ENCODE measurements around the gene PLXNA1.

PLXNA1 gene

GRCh38 chr3:126954141-126954842, 28.6 kb upstream of the PLXNA1 start:
- no peak for DNase-seq

GRCh38 chr3:126955004-126955790, 27.7 kb upstream of the PLXNA1 start:
- DNase-seq = no peak

DNA sequence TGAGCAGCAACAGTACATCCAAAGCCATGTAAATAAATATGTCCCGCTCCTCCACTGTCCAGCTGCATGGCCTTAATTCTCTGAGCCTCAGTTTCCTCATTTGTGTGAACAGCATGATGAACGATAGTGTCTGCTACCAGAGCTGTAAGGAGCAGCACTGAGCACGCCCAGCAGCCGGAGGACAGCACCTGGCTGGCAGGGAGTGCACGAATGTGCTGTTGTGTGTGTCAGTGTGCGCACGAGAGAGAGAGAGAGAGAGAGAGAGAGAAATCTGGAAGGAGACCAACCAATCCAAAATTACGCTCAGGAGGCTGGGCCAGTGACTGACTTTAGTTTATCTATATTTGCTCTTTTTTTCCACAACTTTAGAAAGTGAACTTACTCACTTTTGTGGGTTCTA, 26.6 kb upstream of the PLXNA1 start:
- DNase-seq = no peak

DNA sequence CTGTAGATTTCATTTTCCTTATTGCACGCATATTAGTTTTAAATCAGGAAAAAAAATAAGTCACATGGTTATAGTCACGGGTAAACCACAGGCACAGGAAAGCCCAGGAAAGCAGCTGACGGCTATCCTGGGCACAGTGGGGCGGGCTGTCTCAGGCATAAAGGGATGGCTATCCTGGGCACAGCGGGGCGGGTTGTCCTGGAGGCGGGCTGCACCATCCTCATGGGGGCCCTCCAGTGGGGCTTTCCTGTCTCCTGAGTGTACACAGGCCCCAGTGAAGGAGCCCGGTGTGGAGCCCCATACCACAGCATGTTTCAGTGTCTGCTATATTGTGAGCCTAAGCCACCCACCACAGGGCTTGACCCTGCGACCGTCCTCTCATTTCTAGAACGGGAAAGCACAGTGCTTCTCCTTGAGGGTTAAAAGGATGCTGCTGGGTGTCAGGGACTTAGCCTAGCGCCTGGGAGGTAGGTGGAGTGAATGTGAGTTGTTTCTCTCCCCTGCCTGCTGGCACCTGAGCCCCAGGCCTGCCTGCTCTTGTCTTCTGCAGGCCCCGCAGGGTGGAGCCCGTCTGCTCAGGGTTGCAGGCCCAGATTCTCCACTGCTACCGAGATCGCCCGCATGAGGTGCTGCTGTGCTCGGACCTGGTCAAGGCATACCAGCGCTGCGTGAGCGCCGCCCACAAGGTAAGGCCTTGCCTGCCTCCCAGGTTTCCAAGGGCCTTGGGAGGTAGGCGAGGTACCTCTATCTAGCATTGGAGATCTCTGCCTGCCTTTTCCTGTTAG, 25.9 kb upstream of the PLXNA1 start:
- DNase-seq = no peak

- no peak for DNase-seq
These were observed 24.9 kb upstream of the PLXNA1 start for GRCh38 chr3:126957776-126958637.

DNA sequence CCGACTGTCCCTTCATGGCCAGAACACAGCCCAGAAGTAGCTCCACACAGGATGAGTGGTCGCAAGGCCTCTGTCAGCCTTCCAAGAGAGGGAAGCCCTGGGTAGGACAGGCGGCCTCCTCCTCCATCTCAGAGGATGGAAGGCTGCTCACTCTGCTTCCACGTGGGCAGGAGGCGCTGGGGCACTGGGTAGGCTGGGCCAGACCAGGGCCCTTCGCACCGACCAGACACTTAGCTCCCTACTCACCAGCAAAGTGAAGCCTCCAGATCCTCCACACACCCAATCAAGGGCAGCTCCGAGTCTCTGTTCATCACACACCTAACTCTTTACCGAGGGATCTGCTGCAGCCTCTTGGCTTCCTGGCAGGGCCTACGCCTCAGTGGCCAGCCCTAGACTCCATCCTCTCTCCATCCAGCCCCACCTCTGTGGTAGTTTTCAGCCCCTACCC, 24.3 kb upstream of the PLXNA1 start:
- DNase-seq = no peak

DNA sequence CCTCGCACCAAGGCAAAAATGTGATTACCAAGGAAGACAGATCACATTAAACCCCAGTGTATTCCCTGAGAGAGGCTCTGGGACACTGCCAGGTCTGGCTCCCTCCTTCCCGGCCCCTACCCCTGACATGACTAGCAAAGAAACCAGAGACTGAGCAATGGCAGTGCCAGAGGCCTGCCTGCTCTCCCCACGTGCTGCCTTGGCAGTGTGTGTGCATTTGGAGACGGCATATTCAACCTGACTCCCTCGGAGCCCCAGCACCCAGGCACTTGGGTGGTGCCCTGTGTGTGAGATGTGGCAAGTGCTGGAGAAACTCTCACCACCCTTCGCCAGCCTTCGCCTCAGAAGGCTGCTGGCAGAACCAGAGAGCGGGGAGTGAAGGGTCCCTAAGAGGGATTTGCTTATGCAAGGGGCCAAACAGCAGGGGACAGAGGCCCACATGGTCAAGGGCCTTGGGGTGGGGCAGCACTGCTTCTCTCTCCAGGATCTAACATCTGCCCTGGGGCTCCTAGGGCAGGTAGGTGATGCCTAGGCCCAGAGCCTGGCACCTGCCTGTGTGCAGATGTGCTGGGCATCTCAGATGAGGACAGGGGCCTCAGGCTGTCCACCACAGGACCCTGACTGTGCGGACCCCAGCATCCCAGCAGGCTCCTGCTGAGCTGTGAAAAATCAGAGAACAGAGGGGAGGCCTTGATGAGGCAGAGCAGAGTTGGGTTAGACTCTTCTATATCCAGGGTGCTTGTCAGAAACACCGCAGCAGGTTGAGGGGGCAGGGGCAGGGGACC, 23.6 kb upstream of the PLXNA1 start:
- no peak for DNase-seq

DNA sequence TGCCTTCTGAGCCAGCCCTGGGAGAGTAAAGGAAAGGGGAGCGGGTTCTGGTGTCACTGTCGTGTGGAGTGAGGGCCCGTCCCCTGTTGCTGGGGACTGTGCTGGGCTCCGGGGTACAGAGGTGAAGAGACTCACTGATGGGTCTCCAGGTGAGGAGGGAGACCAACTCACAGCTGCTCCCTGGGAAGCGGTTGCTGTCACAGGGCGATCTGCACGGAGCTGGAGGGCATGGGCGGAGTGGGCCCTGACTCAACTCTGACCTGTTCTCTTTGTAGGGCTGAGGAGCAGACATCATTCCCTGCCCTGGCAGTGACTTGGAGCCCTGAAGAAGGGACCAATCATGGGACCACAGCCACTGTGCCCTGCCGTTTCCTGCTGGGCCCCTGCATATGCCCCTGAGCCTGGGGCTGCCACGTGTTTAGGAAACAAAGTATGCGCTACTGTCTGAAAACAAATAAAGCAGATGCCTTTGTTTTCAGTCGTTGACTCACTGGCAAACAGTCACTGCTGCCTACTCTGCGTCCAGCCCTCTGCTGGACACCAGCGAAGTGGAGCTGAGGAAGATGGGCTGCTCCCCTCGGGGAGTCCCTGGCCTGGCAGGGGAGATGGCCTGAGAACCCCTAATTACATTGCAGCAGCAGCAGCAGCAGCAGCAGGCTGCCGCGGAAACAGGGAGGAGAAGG, 22.9 kb upstream of the PLXNA1 start:
- peak; percentile 16 for DNase-seq

GRCh38 chr3:126960604-126960995, 22.3 kb upstream of the PLXNA1 start:
- DNase-seq = no peak

DNA sequence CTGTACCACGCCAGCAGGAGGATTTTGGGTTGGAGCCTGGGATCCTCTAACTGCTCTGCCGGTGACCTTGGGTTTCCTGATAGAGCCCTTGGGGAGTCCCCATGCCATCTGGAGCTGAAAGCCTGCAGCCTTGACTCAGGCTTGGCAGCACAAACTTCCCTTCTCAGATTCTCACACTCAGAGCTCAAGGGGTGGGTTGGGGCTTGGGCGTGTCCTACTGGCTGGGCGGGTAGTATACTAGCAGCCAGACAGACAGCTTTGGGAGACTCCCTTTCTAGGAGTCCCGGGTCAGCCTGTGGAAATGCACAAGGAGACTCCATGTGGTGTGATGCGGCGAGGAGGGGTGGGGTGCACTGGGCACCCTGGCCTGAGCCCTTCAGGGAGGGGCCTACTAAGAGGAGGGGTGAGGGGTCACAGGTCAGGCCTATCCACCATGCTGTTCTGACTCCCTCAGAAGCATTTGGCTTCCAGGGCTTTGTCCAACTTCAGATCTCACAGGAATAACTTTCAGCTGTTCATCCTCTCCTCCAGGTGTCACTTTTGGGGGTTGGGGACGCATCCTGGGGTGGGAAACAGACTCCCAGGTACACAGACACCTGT, 21.6 kb upstream of the PLXNA1 start:
- DNase-seq = peak; percentile 28

DNA sequence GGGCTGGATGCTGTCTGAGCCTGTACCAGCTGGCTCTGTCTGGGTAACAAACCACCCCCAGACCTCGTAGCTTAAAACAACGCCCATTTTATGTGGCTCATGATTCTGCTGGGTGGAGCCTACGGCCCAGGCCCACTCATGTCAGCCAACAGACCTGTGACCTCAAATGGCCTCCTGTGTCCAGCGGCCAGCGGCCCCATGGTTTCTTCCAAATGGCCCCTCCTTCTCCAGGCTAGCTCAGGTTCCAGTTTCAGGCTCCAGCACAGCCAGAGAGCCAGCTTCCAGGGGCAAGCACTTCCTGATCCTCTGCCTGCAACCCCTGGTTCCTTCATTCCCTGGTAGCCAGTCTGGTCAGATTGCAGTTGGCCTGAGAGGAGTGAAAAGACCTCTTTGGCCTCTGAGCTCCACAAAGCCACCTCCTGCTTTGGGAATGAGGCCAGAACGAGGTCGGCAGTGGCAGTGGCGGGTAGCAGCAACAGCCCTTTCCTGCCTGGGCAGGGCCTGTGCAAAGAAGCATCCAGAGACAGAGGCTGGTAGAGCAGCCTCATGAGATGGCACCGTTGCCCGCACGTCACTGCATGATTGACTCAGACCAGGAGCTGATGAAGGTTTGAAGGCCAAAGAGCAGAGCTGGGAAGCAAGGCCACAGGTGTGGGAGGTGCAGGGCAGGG, 21.0 kb upstream of the PLXNA1 start:
- DNase-seq = no peak

GRCh38 chr3:126962756-126963155, 20.2 kb upstream of the PLXNA1 start:
- no peak for DNase-seq

GRCh38 chr3:126963261-126964190, 19.4 kb upstream of the PLXNA1 start:
- no peak for DNase-seq

DNA sequence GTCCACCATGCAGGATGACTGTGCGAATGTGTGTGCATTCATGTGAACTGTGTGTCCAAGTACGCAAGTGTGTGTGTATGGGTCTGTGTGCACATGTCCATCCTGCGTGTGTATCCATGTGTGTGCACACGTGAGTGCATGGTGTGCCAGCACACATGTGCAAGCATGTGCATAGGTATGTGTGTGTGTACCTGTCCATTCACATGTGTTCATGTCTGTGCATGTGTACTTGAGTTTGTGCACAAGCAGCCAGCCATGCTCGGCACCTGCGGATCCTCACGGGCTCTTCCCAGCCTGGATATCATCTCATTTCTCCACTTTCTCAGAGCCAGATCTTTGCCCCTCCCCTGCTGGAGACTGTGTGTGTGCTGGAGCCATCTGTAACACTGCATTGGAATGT, 18.7 kb upstream of the PLXNA1 start:
- DNase-seq = no peak

GRCh38 chr3:126964950-126965349, 18.0 kb upstream of the PLXNA1 start:
- no peak for DNase-seq

- DNase-seq = no peak
These were observed 17.3 kb upstream of the PLXNA1 start for GRCh38 chr3:126965526-126966080.

DNA sequence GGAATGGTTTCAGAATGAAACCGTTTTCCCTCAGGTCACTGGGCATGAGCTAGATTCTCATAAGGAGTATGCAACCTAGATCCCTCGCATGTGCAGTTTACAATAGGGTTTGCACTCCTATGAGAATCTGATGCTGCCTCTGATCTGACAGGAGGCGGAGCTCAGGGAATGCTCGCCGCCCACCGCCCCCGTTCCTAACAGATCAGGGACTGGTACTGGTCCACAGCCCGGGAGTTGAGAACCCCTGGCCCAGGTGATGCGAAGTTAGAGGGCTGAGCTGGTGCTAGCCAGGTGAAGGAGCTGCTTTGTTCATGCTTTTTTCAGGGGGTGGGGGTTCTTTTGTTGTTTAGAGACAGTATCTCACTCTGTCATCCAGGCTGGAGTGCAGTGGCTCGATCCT, 15.5 kb upstream of the PLXNA1 start:
- no peak for DNase-seq
